ENCODE measurements around the gene RERE.

The RERE gene

GRCh38 chr1:8370905-8371315, 446.5 kb downstream of the RERE start:
- DNase-seq: peak; percentile 83

DNA sequence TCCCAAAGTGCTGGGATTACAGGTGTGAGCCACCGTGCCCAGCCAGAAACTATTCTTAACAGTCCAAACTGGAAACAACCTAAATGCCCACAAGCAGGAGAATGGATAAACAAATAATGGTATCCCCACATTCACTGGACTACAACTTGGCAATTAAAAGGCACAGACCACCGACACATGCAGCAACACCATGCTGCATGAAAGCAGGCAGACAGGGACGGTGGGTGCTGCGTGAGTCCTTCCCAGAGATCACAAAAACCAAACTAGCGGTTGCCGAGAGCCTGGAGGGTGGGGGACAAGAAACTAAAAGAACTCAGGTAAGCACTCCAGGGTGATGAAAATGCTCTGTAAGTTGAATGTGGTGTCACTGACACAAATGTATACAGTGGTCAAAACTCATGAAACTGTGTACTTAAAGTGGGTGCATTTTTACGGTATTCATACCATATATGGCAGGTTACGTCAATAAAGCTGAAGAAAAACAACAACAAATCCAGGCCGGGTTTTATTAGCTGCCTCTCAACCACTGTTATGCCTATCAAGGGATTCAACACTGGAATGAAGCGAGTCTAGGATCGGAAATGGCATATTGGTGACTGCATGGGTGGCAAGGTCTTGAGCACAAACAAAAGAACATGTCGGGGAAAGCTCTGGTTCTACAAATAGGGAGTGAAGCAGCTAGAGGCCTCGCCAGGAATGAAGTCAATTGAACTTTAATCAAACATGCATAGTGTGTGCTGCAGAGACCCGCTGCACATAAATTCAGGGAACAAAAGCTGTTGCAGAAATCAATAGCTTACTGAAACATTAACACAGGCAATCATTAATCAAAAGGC, 447.2 kb downstream of the RERE start:
- DNase-seq: peak; percentile 83

- no peak for DNase-seq
Observed at GRCh38 chr1:8368956-8369639, 448.3 kb downstream of the RERE start.

DNA sequence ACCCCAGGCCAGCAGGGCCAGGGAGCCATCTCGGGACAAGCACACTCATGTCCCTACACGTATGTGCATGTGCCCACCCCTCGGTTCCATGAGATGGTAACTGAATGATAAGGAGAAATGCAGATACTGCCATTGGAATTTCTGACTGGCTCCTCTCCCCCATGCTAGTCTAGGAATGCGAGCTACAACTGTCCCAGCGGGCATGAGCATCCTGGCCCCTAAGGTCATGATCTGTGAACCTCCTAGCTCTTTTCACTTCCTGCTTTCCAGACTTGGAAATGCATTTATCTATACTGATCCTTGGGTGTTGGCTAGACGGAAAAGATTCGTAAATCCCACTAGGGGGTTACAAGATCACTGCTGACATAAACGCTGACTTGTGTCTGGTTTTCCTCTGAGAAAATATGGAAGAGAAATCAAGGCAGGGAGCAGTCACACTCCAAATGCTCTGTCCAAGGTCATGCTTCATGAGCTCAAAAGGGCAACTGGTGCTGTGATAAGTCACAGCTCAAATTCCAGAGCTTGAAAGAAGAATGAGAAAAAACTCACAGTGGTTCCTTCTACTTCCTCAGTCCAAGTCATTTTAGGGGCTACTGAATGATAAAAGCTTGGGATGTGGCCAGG, 449.8 kb downstream of the RERE start:
- no peak for DNase-seq

GRCh38 chr1:8365661-8366362, 451.6 kb downstream of the RERE start:
- DNase-seq: no peak

GRCh38 chr1:8364528-8365442, 452.7 kb downstream of the RERE start:
- DNase-seq: no peak

DNA sequence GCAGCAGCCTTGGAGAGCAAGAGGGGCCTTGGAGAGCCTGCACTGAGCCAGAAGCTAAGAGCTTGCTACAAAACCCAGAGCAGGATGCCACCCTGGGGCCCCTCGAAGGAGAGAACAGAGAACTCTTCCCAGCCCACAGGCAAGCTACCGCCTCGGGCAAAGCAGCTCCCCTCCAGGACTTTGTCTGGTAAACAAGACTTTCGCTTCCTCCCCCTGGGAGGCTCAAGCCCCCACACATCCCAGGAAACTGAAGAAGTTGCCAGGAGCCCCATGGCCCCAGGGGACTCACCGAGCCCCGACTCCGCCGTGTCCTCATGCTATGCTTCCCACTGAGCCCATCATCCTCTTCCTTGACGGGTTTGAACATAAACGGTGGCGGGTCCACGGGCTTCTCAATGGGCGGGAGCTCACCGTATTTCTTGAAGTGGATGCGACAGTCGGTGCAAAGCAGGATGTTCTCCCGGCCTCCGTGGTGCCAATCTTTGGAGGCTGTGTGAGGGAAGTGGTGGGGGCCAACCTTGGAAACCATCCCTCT, 453.6 kb downstream of the RERE start:
- DNase-seq: no peak

DNA sequence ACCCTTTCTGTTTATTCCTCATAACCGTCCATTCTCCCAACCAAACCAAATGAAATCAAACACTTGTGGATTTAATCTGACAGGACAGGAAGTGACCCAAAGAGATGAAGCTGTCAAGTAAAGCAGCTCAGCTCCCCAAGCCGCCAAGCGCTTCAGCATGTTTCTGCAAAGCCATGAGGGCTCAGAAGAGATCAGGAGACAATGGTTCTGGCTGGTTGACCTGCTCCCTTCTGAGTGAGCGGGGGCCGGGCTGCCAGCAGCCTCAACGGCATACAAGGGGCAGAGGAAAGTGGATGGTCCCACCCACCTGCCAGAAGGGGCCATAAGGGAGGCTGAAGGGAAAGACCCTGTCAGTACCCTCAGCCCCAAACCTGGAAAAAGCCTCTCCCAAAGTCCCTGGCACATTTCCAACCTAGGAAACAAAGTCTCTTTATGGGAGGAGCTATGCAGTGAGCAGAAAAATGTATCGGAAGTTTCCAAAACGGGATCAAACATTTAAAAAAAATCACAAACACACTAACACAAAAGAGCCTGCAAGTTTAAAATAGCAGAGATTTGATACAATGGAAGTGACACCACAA, 454.2 kb downstream of the RERE start:
- no peak for DNase-seq

GRCh38 chr1:8362701-8363101, 454.7 kb downstream of the RERE start:
- no peak for DNase-seq

- no peak for DNase-seq
Observed at GRCh38 chr1:8361198-8361849, 456.1 kb downstream of the RERE start.

DNA sequence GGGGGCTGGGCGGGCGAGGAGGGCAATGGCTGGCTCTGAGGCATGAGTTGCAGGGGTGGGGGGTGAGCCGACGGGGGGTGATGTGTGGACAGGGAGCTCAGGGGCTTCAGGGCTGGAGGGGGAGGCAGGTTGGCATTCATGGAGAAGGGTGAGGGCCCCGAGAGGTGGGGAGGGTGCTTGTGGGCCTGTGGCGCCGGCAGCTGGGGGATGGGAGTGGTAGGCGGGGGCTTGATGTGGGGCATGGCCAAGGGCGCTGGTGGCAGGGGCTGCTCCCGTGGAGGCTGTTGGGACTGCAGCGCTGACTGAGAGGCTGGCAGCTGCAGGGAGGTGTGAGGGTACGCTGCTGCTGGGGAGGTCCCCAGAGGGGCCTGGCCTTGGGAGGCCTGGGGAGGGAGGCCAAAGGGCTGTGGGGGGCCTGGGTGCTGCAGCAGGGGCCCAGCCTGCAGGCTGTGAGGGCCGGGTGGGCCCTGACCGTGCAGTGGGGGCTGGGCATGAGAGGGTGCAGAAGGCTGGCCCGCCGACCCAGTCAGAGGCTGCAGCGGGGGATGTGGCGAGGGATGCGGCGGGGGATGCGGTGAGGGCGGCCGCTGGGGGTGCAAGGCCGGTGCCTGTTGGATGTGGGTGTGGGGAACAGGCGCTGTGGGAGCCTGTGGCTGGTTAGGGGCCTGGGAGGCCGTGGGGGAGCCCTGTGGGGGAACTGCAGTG, 456.8 kb downstream of the RERE start:
- no peak for DNase-seq

GRCh38 chr1:8359617-8360481, 457.6 kb downstream of the RERE start:
- no peak for DNase-seq

DNA sequence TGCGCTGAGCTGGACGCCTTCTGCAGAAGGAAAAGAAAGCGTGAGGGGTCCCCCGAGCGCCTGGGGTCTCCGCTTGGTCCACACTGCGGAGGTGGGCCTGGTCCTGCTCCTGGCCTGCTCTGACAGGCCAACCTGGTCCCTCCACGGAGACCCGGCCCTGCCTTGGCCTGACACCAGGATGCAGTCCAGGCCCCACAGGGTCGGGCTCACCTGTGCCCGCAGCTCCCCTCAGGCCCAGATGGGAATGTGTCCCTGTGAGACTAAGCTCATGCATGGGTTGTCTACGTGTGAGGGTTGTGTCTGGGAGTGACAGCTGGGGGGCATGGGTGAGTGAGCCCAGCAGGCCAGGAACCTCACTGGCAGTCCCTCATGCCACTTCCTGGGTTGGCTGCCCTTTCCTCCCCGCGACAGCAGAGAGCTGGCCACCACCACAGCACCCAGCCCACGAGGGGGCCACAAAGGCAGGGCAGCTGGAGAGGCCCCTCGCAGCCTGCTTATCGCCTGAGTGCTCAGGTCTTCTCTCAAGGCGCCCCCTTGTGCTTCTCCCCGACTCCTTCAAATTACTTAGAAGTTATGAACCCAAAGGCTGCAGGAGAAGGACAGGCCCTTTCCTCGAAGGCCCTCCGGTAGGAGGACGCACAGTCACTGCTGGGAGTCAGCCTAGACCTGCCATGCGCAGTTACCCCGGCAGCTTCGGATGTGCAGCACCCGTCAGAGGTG, 458.4 kb downstream of the RERE start:
- DNase-seq: no peak

GRCh38 chr1:8358241-8358896, 459.1 kb downstream of the RERE start:
- no peak for DNase-seq

DNA sequence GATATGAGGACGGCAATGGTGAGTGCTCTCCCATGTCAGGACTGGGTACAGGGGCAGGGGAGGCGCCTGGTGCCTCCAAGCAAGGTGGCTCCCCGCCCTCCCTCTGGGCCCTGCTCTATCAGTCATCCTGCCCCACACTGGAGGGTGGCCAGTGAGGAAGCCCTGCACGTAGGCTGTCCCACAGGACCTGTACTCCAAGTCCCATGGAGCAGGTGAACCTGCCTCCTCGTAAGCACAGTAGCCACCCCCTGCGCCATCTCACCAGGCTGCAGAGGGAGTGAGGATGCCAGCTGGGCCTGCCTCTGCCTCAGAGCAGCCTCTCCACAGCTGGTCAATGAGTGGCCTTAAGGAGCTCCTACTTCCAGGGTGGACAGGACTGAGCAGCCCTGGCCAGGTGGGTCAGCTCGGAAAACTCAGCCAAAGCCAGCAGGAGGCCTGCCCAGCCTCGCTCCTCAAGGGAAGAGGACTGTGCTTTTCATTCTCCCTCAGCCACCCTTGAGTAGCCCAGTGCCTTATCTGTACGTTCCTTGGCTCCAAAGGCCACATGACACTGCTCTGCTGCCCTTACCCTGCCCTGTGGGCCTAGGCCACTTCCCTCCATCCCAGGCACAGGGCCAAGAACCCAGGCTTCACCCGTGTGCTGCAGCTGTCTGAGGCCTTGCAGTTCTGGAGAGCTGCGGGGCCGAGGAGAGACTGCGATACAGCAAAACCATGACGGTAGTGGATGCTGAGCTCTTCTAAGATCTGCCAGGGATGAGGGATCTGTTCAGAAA, 459.9 kb downstream of the RERE start:
- no peak for DNase-seq

DNA sequence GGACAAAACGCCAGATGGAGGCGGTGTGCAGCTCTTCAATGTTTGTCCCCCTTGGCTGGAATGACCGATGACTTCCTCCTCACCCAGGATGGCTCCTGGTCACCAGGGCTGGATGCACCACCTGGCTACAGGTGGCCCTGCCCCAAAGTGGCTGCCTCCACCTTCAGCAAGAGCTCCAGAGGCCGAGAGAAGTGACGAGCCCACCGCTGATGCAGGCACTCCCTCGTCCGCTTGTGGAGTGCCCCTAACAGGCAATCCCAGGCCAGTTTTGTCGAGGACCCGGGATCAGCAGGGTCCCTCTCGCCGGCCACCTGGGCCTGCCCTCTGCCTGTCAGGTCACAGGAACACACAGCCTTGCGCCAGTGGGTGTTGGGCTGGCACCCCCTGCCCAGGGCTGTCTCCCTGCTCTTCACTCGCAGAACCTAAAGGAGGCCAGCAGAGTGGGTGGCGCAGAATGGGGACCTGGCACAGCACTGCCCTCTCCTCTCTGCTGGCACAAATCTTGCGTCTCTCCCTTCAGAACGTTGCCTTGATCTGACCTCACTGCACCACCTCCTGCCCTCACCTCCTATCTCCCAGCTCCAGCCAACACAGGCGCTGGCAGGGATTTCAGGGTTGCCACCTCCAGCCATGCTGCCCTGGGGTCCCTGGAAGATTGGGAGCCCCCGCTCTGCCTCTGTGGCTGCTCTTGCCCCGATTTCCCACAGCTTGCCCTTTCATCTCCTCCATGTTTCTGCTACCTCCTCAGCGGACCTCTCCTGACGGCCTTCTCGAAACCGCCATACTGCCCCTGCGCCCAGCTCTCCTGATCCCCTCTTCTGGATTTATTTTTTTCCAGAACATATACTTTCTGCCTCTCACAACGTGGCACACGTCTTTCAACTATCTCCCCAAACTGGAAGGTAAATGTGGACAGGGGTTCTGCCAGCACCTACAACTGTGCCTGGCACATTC, 460.9 kb downstream of the RERE start:
- no peak for DNase-seq
